Panc1 (cell line): ENCODE data around the gene WWOX. TPM values are rescaled to one million over a fixed set of nuclear protein-coding genes. Genes with fewer than 3 reads are reported as not detected.

Experiments
- ATAC-seq: fragments of 200-7000 bp; cut with Tn5 transposase; 2 replicates; pipeline ENCODE4 v1.9.1; 2020; ENCODE audit warnings: mild to moderate bottlenecking, moderate library complexity
- BruUV-seq: library from RNA; stranded (reverse); fragments of 400-500 nt; replicated peaks from 2 replicates; lab custom pipeline; 2021; lab: Mats Ljungman, UMichigan
- CTCF ChIA-PET: fragments of 300-600 bp; sonication (Branson Sonifier 250); formaldehyde crosslinking; loops from one replicate; lab custom pipeline; 2022; ENCODE audit warnings: antibody characterized with exemption; lab: Charles Lee
- POLR2A ChIA-PET: fragments of 300-600 bp; sonication (Branson Sonifier 250); formaldehyde crosslinking; loops from one replicate; lab custom pipeline; 2022; ENCODE audit warnings: antibody characterized with exemption; lab: Charles Lee
- DNase-seq: peaks from one replicate; pipeline ENCODE4 v3.0.0-alpha.2; 2010; ENCODE audit warnings: low read depth, low spot score
- H3K27ac ChIP-seq: 2 replicates; pipeline ENCODE4 v1.5.1; 2011; ENCODE audit warnings: mild to moderate bottlenecking, low read length, inconsistent platforms
- H3K27me3 ChIP-seq: fragments of 200-500 bp; sonication (Bioruptor generic); 2 replicates; pipeline ENCODE4 v1.6.0; 2014; ENCODE audit warnings: low read length, inconsistent platforms; ENCODE audit not compliant: control insufficient read depth, insufficient read depth
- H3K36me3 ChIP-seq: fragments of 200-500 bp; sonication (Bioruptor generic); 2 replicates; pipeline ENCODE4 v1.5.1; 2014; ENCODE audit warnings: inconsistent platforms, mild to moderate bottlenecking, low read length, moderate library complexity; ENCODE audit not compliant: control insufficient read depth, insufficient read depth
- H3K4me1 ChIP-seq: 2 replicates; pipeline ENCODE4 v1.5.1; 2011; ENCODE audit warnings: inconsistent platforms, mild to moderate bottlenecking, low read length, moderate library complexity; ENCODE audit not compliant: control insufficient read depth, insufficient read depth
- H3K4me3 ChIP-seq, 2 experiments: 2 replicates each; pipeline ENCODE4 v1.5.1; 2011 to 2012; ENCODE audit warnings: low read depth in 2 of 2, low read length in 2 of 2, mild to moderate bottlenecking in 2 of 2, inconsistent platforms in 1 of 2, moderate library complexity in 1 of 2
- H3K9me3 ChIP-seq: fragments of 200-500 bp; sonication (Bioruptor generic); 2 replicates; pipeline ENCODE4 v1.5.1; 2014; ENCODE audit warnings: low read depth, mild to moderate bottlenecking, inconsistent platforms, low read length, moderate library complexity; ENCODE audit not compliant: control insufficient read depth, insufficient read depth
- CTCF ChIP-seq: fragments of 450-650 bp; IDR thresholded peaks from 2 replicates; pipeline ENCODE4 v1.5.1; 2017; ENCODE audit warnings: mild to moderate bottlenecking
- POLR2AphosphoS5 ChIP-seq: IDR thresholded peaks from 2 replicates; pipeline ENCODE4 v1.6.1; 2012; ENCODE audit warnings: mild to moderate bottlenecking, low read depth, low read length, moderate library complexity
- REST ChIP-seq, 2 experiments: IDR thresholded peaks; 2 replicates each; pipeline ENCODE4 v1.6.1; 2011 to 2012; ENCODE audit warnings: low read depth in 2 of 2, control low read depth in 1 of 2, low read length in 1 of 2, mild to moderate bottlenecking in 1 of 2, moderate library complexity in 1 of 2; ENCODE audit not compliant: insufficient read depth in 1 of 2
- SIN3A ChIP-seq: IDR thresholded peaks from 2 replicates; pipeline ENCODE4 v1.6.1; 2012; ENCODE audit warnings: low read depth, mild to moderate bottlenecking, low read length, moderate library complexity, borderline replicate concordance; ENCODE audit not compliant: insufficient read depth
- TCF7L2 ChIP-seq: IDR thresholded peaks from 2 replicates; pipeline ENCODE4 v1.6.1; 2011; ENCODE audit warnings: mild to moderate bottlenecking, low read depth, low read length, inconsistent platforms
- in situ Hi-C: cut with HindIII; loops from 2 replicates; pipeline ENCODE4 v1.10.0; 2016; ENCODE audit warnings: low sequenced_read_pairs, low pct_unique_long_range_greater_than_20kb
- intact Hi-C: fragments of 100-400 bp; cut with micrococcal nuclease; formaldehyde crosslinking; loops from one replicate; pipeline ENCODE4 v1.10.0; 2022; ENCODE audit not compliant: unreplicated experiment
- total RNA-seq: library from RNA; stranded (reverse); gene quantifications from one replicate; pipeline ENCODE4 v1.2.1, GENCODE V29; 2021; ENCODE audit not compliant: unreplicated experiment

The WWOX gene
- total RNA-seq, 1 experiment from 2014 or later = 12.5 TPM

- TF ChIP-seq CTCF = no peak
- TF ChIP-seq SIN3A = no peak
- no peak for TF ChIP-seq REST (IDR thresholded peaks at IDR 0.05; ENCODE audit: insufficient read depth in 1 of 2, low read depth in 2 of 2, low read length in 1 of 2)
- TF ChIP-seq POLR2AphosphoS5 = no peak
- no peak for TF ChIP-seq TCF7L2
- Histone ChIP-seq H3K4me1 (no peaks in the 10 kb centered on the region), H3K27ac (no peak overlapping the region), H3K36me3 (no peaks in the 10 kb centered on the region), H3K9me3 (no peaks in the 10 kb centered on the region), H3K27me3 (no peaks in the 10 kb centered on the region; the same call in 1 of the 2 replicates), H3K4me3 (no peak overlapping the region)
- intact Hi-C loops = no loop called here
- POLR2A ChIA-PET = no interaction called here
- CTCF ChIA-PET = no interaction called here
- in situ Hi-C loops = no loop called here
- no peak for DNase-seq
- ATAC-seq = no peak
- no TSS peak for BruUV-seq
Measured at GRCh38 chr16:79062336-79062735, 962.9 kb downstream of the WWOX start.

- POLR2A ChIA-PET = no interaction called here
- CTCF ChIA-PET = no interaction called here
- ATAC-seq = no peak
Measured at GRCh38 chr16:79062821-79063220, 963.4 kb downstream of the WWOX start.

More at GRCh38 chr16:79062821-79063220, 963.4 kb downstream of the WWOX start:
- no peaks in the 10 kb centered on the region for H3K9me3 ChIP-seq
- no peaks in the 10 kb centered on the region; the same call in 1 of the 2 replicates for H3K27me3 ChIP-seq
- no peak for TF ChIP-seq CTCF
- TF ChIP-seq POLR2AphosphoS5 = no peak
- no peak for TF ChIP-seq TCF7L2
- TF ChIP-seq SIN3A = no peak
- no peak for TF ChIP-seq REST (IDR thresholded peaks at IDR 0.05; ENCODE audit: insufficient read depth in 1 of 2, low read depth in 2 of 2, low read length in 1 of 2)
- no peaks in the 10 kb centered on the region for H3K36me3 ChIP-seq
- no TSS peak for BruUV-seq
- no peaks in the 10 kb centered on the region for H3K4me1 ChIP-seq
- no peak for DNase-seq
- H3K27ac ChIP-seq = no peak overlapping the region
- H3K4me3 ChIP-seq = no peak overlapping the region
- intact Hi-C loops = no loop called here
- in situ Hi-C loops = no loop called here
